Activated effector memory CD4-positive, alpha-beta T cell treated with Interleukin-2 at 50 U/mL for 16 hours (primary cell): ENCODE measurements around the gene RBM45.
"Not testable (repeated sequence)": the region's sequence is repeated elsewhere in the genome, so short reads cannot be mapped to it uniquely, and the experiment has no call there.

Experiments
- DNase-seq: peaks from one replicate; pipeline ENCODE4 v3.0.0-alpha.2; 2020

Gene RBM45

GRCh38 chr2:178109813-178110212 lies 2.4 kb upstream of the RBM45 start:
- DNase-seq, result no peak

DNA sequence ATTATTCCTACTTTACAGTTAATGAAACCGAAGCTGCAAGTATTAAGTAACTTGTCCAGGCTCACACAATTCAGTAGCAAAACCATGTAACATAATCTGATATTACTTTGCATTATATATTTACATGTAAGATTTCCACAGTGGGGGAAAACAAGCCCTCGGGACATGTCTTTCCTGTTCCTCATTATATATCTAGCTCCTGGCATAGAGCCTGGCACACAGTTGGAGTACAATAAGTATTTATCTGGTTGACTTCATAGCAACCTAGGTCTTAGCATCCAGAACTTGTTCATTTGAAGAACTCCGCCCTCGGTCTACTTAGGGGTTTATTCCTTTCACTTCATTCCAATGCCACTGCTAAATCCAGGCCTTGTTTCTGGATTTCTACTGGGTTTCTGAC lies 1.6 kb upstream of the RBM45 start:
- DNase-seq, result no peak

DNA sequence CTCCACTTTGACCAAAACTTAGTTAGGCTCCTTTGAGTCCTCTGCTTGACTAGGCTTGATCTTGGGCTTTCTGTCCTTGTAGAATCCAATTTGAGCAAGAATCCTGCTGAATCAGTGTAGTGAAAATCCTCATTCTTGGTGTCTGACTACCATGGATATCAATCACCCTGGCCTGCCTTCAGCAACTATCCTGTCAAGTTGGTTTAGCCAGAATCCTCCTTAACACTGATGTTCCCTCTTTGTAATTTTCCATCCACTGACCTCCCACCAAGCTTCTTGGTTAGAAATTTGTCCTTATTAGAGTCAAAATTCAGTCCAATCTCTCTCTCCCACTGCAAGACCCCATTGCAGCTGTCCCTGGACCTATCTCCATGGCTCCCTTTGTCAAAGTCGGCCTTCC lies 494 bp upstream of the RBM45 start:
- DNase-seq, result no peak

- no peak for DNase-seq
These were observed 2.2 kb downstream of the RBM45 start for GRCh38 chr2:178114462-178114861.

GRCh38 chr2:178115271-178115670 lies 3.0 kb downstream of the RBM45 start:
- DNase-seq, result no peak

DNA sequence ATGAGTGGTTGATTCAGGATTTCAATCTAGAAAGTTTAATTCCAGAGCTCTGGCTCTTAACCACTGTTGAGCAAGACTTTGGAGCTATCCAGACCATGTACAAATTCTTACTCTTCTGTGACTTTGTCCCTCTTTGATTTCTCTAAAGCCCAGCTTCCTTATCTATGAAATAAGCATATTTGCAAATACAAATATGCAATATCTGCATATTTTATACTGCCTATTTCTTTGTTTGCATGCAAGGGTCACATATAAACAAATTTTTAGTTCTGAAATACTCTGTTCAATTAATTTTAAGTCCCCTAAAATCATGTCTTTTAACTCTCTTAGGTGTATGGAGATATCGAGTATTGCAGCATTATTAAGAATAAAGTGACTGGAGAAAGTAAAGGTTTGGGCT lies 5.5 kb downstream of the RBM45 start:
- DNase-seq, result no peak

DNA sequence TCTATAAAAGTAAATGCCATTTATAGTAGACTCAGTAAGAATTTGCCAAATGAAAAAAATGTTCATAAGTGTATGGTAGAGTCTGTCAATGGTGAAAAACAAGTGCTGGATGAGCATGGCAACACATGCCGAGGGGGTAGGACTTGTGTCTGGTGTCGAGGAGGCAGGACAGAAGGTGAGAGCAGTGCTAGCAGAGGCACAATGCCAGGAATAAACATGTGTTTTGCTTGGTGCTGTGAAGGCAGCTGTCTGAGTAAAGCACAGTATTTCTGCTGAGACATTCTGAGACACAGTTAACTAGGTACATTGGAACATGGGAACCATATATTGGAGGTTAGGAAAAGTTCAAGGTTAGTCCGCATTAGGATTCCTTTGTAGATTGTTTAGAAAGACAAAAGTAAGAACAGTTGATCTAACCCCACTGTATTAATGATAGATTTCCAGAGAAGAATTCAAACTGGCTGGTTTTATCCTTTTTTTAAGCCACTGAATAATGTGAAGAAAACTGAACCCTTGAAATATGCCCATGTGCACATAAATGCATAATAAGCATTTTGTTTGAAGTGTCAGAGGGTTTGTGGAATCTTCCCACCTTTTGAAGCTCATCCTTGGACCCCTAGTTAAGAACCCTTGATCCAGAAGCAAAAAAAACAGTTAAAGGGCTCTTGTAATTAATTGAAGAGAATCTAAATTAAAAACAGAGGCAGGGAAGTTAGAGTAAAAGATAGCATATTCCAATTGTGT lies 7.1 kb downstream of the RBM45 start:
- DNase-seq, result no peak

- no peak for DNase-seq
These were observed 10.9 kb downstream of the RBM45 start for GRCh38 chr2:178123163-178123562.

GRCh38 chr2:178125125-178125524 lies 12.9 kb downstream of the RBM45 start:
- DNase-seq, result no peak

DNA sequence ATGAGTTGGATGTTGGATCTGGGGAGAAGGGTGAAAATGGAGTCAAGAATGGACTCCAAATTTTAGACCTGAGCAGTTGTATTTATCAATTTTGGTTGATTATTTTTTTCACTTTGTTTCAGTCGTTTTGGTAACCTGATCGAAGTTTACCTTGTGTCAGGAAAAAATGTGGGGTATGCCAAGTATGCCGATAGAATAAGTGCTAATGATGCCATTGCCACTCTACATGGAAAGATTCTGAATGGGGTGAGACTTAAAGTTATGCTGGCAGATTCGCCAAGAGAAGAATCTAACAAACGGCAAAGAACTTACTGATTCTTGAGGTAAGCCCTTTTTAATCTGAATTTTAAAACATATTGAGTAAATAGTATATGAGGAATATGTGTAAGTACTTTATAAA lies 13.6 kb downstream of the RBM45 start:
- no peak for DNase-seq

- DNase-seq, result no peak
These were observed 16.8 kb downstream of the RBM45 start for GRCh38 chr2:178128836-178129630.

GRCh38 chr2:178136321-178137025 lies 24.2 kb downstream of the RBM45 start:
- DNase-seq, result no peak

- DNase-seq, result no peak
These were observed 30.2 kb downstream of the RBM45 start for GRCh38 chr2:178142274-178143065.

GRCh38 chr2:178143481-178143880 lies 31.2 kb downstream of the RBM45 start:
- no peak for DNase-seq

- DNase-seq, result no peak
These were observed 39.8 kb downstream of the RBM45 start for GRCh38 chr2:178152033-178152432.

DNA sequence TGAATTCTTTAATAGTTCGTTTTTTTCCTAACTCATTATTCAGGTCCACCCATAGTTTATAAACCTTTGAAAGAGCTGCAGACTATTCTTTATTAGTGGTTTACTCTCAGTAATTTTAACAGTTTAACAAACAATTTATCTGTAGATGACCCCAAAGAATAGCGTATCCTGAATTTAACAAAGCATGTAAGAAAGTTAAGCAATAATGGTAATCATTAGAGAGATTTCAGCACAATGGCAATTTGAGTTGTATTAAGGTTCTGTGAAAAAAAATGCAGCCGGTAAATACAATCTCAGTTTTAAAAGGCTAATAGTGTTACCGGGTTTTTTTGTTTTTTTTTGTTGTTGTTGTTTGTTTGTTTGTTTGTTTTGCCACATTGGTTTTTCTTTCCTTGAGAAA lies 40.3 kb downstream of the RBM45 start:
- no peak for DNase-seq

GRCh38 chr2:178152977-178153376 lies 40.7 kb downstream of the RBM45 start:
- DNase-seq, result no peak

DNA sequence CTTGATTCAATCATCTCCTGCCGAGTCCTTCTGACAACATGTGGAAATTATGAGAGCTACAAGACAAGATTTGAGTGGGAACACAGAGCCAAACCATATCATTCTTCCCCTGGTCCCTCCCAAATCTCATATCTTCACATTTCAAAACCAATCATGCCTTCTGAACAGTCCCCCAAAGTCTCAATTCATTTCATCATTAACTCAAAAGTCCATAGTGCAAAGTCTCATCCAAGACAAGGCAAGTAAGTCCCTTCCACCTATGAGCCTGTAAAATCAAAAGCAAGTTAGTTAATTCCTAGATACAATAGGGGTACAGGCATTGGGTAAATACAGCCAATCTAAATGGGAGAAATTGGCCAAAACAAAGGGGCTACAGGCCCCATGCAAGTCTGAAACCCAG lies 41.6 kb downstream of the RBM45 start:
- not testable (repeated sequence) for DNase-seq

GRCh38 chr2:178155524-178155923 lies 43.3 kb downstream of the RBM45 start:
- no peak for DNase-seq

- DNase-seq, result no peak
These were observed 45.3 kb downstream of the RBM45 start for GRCh38 chr2:178157574-178157973.

GRCh38 chr2:178159966-178160365 lies 47.7 kb downstream of the RBM45 start:
- DNase-seq, result no peak

DNA sequence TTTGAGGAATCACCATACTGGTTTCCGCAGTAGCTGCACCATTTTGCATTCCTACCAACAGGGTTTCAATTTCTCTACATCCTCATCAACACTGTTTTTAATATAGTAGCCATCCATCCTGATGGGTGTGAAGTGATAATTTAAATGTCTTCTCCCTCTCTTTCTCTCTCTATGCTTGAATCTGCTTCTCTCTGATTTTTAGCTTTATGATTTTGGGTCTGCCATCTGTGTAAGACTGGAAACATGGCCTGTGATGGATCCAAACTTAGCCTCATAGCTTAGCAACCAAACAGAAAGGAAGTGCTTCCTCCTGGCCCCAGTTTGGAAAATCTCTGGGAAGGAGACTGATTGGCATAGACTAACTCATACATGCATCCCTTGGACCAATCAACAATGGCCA lies 48.4 kb downstream of the RBM45 start:
- no peak for DNase-seq

- DNase-seq, result no peak
These were observed 51.2 kb downstream of the RBM45 start for GRCh38 chr2:178163395-178163794.
